ENCODE data around the gene LYL1. TPM values are rescaled to one million over a fixed set of nuclear protein-coding genes. Genes with fewer than 3 reads are reported as not detected.
"Not testable (repeated sequence)": the region's sequence is repeated elsewhere in the genome, so short reads cannot be mapped to it uniquely, and the experiment has no call there.

The LYL1 gene
- polyA plus RNA-seq (ENCODE audit: insufficient read length), result 2.8 TPM
- long read RNA-seq, donor 1, partial matches to known transcripts, result 0 of 3 reads
- long read RNA-seq, donor 1, other reads (novel, unspliced or antisense), result 0 of 3 reads
- long read RNA-seq, donor 2, transcript LYL1-201 (4 exons, 1,490 nt), result major isoform, 6 of 6 reads
- long read RNA-seq, donor 2, partial matches to known transcripts, result 0 of 6 reads
- long read RNA-seq, donor 2, other reads (novel, unspliced or antisense), result 0 of 6 reads
- long read RNA-seq, donor 3, partial matches to known transcripts, result 0 of 2 reads
- long read RNA-seq, donor 3, other reads (novel, unspliced or antisense), result 0 of 2 reads
- long read RNA-seq, donor 4, result 0 reads
- long read RNA-seq, donor 5, transcript LYL1-201 (4 exons, 1,490 nt), result major isoform, 5 of 5 reads
- long read RNA-seq, donor 5, partial matches to known transcripts, result 0 of 5 reads
- long read RNA-seq, donor 5, other reads (novel, unspliced or antisense), result 0 of 5 reads
- long read RNA-seq, donor 6, transcript LYL1-201 (4 exons, 1,490 nt), result major isoform, 5 of 7 reads
- long read RNA-seq, donor 6, partial matches to known transcripts, result 0 of 7 reads
- long read RNA-seq, donor 6, other reads (novel, unspliced or antisense), result 0 of 7 reads
- long read RNA-seq, donor 7, partial matches to known transcripts, result 0 of 4 reads
- long read RNA-seq, donor 7, other reads (novel, unspliced or antisense), result 0 of 4 reads
- long read RNA-seq, donor 8, partial matches to known transcripts, result 0 of 2 reads
- long read RNA-seq, donor 8, other reads (novel, unspliced or antisense), result 0 of 2 reads

DNA sequence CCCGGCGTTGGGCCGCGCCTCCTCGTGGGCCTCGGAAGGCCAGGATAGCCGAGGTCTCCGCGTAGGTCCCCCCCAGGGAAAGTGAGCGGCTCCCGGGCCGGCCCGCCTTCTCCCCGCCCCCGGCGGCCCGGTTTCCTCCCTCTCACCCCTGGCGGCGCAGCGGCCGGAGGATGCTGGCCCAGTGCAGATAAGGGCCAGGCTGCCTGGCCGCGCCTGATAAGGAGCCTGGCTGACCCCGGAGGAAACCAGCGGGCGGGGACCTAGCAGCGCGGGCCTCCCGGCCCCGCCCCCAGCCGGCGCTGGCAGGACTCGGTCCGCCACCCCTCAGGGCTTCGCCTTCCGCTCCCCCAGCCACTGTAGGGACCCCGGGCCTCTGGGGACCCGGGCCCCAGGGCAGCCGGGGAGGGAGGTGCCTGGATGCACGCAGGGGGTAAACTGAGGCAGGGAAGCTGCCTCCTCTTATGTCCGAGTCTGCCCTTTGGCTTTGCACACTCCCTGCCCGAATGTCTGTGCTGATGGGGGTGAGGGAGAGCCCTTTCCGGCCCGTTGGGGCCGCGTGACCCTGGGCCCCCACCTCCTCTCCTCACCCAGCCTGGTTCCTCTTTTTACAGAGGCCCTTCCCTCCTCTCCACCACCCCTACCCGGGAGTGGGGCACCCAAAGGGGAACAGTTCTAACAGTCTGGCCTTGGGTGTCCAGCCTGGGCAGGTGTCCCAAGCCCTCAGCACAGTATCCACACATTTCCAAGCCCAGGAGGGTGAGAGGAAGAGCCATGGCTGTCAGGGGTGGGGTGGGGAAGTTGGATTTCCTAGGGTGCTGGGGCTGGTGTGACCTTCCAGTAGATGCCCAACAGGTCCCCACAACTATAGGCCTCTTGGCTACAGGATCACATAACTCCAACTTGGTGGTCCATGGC is at the start of gene LYL1:
Gene LYL1 (minus strand): TSS at position 193 of the 915 bp plus-strand sequence. CDS start 1,687 bp downstream, outside the sequence.
- no peak for DNase-seq

DNA sequence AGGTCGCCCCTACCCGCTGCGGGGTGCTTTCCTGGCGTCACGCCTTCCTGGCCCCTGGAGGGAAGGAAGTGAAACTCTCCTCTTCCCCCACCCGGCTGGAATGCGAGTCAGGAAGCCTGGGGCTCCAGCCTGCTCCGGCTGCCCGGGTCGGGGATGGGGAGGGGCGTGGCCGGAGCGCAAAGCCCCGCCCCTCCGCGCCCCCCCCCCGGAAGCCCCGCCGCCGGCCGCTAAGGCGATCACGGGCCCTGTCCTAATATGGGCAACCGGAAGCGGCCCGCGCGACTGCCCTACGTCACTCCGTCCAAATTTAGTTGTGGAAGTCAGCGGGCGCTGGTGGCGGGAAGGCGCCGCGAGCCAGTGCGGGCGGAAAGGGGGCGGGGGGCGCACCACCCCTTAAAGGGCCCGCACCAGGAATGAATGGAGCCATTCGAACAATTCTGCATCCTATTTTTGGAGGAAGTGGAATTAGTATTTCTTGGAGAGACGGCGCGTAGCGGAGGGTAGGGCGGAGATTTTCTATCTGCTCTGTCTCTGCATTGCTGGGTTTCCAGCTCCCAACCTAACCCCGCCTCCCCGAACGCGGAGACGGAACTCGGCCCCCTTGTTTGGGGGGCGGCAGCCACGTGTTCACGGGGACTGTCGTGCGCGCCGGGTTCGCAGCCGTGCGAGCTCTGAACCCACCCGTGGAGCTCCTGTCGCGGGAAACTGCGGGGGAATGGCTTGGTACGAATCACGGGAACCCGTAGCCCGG is 49.1 kb upstream of the LYL1 start:
- DNase-seq, result peak; percentile 98

DNA sequence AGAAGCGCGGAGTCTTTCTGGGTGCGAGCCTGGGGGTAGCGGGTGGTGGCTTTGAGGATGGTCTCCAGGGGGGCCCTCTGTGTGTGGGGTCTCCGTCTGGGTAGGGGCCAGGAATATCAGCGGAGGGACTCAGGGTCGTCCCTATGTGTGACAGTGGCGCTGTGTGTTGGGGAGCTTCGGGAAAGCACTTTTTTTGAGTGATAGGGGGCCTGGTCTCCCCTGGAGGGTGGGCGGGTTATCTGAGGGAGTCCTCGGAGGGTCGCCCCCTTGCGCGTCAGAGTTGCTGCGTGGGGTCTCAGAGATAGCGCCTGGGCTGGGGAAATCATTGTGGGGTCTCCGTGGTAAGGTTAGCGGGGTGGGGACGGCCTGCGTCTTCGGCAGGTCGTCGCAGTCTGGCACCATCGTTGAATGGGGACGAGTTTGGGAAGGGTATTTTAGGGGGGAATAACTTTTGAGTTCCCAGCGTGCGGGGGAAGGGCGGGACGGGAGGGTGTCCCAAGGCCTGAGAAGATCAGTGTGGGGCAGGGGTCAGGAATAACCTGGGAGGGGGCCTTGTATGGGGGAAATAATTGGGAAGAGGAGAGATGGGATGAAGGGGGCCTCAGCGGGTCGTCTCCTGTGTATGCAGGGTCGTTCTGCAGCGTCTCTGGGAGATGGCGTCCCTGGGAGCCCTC is 48.4 kb upstream of the LYL1 start:
- peak; percentile 25 for DNase-seq

DNA sequence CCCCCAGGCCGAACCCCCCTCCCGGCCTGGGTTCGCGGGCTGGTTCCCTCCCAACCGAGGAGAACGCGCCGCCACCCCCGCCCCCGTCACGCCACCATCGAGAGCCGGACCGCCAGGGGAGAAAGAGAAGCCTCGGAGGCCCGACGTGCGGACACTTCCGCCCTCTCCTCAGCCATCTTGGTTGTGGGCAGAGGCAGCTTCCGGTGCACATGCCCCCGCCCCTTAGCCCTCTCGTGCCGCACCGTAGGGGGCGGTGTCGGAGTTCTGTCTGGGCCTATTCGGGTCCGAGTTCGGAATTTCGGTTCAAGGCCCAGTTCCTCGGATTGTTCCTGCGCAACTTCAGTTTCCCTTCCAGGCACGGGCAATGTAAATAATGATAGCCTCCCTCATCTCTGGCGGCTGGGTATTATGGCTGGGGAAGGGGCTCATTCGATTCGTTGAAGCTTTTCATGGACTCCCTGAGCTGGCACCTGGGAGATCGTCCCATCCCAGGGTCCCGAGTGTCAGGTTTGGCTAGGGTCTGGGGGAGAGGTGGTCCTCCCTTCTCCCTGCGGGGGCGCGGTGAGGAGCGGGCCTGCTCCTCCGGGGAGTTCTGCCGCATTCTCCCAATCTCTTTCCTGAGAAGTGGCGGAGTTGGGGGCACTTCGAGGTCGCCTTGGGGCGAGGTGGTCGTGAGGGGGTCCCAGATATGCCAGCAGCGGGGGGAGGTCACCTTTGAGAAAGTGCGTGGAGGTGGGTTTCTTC is 47.7 kb upstream of the LYL1 start, which contains the start of the genes IER2 and STX10:
Gene IER2 (plus strand): TSS at position 225 of the 744 bp plus-strand sequence. CDS start 2,776 bp downstream, outside the sequence.
Gene STX10 (minus strand): TSS at position 189 of the 744 bp plus-strand sequence. CDS start 202 bp downstream, outside the sequence.
- peak; percentile 92 for DNase-seq

DNA sequence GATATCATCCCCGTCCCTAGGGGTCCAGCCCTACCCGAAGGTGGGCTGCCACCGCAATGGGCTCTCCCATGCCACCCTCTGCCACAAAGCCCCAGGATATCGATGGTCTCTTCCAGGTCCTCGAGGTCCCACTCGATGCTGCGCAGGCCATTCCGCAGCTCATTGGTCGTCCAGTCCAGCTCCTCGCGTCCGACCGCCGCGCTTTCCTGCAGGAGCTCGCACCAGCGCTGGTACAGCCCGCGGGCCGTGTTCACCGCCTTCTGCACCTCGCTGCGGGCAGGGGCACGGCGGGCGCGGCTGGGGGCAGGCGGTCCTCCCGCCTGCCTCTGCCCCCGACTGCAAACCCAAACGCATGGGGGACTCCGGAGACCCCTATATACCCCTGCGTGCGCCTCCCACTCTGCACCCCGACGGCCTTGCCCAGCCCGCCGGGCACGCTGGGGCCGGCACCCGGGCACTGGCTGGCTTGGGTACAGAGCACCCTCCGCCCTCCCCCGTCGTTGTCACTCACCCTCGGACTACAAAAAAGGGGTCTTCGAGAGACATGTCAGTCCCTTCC is 47.0 kb upstream of the LYL1 start:
- peak; percentile 26 for DNase-seq

DNA sequence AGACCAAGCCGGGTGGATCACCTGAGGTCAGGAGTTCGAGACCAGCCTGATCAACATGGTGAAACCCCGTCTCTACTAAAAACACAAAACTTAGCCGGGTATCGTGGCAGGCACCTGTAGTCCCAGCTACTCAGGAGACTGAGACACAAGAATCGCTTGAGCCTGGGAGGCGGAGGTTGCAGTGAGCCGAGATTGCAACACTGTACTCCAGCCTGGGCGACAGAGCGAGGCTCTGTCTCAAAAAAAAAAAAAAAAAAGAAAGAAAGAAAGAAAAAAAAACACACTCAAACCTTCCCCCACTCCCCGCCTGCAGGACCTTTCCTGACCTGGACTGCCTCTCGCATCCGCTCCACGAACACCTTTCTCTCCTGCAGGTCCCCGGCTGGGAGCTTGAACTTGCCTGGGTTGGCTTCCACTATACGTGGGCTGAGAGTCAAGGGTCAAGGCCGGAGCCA is 46.5 kb upstream of the LYL1 start:
- DNase-seq, result not testable (repeated sequence)

DNA sequence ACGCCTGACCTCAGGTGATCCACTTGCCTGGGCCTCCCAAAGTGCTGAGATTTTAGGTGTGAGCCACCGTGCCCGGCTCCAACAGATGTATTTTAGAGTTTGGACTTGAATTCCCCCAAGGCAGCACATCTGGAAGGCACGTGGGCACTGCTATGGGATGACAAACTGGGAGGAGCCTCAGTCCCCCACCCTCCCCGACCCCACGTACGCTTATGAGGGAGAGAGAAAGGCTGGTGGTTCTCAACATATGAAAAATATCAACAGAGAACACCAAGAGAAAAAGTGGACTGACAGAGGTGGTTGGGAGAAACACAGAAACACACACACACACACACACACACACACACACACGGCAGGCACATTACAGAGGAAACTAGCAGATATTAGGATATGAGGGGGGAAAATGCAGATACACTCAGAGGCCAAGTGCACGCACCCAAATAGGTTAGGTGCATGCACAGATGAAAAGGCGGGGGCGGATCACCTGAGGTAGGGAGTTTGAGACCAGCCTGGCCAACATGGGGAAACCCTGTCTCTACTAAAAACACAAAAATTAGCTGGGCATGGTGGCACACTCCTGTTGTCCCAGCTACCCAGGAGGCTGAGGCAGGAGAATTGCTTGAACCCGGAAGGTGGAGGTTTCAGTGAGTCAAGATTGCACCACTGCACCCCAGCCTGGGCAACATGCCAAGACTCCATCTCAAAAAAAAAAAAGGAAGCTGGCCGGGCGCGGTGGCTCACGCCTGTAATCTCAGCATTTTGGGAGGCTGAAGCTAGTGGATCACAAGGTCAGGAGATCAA is 44.3 kb upstream of the LYL1 start:
- no peak for DNase-seq

DNA sequence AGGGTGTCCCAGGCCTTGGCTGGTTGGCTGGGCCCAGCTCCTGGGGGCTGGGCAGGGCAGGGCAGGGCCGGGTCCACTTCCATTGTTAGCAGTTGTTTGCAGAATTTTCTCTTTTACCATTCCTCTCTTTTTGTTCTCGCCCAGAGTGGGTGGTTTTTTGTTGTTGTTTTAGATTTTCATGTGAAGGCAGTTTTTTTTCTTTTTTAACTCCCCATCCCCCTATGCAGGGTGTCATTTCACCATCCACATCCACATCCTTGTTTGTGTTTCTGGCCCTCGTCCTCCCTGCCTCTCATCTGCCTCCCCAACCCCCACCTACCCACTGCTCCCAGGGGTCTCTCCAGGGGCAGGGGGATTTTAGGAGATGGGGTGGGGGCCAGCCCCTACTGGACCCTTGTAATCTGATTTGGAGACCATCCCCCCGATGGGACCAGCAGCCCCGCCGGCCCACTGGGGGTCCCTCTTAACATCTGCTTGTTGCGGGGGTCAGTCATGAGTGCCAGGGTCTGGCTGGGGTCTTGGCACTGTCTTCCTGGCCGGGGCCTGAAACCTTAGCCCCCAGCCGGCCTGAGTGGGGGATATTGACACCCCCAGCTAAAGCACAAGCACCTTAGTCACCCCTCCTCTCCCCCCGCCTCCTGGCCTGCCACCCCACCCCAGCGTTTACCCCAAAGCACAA is 37.1 kb upstream of the LYL1 start:
- DNase-seq, result no peak

DNA sequence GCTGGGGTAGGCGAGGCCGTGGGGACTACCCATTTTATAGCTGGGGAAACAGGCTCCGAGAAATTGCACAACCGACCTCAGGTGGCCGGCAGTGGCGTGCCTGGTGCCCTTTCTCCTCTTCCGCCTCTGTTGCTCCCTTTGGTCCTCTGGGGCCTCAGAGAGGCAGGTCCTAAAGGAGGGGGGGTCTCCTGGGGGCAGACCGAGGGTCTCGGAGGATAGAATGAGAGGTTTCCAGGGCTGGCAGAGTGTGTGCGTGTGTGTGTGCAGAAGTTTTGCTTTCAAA is 36.2 kb upstream of the LYL1 start:
- no peak for DNase-seq

DNA sequence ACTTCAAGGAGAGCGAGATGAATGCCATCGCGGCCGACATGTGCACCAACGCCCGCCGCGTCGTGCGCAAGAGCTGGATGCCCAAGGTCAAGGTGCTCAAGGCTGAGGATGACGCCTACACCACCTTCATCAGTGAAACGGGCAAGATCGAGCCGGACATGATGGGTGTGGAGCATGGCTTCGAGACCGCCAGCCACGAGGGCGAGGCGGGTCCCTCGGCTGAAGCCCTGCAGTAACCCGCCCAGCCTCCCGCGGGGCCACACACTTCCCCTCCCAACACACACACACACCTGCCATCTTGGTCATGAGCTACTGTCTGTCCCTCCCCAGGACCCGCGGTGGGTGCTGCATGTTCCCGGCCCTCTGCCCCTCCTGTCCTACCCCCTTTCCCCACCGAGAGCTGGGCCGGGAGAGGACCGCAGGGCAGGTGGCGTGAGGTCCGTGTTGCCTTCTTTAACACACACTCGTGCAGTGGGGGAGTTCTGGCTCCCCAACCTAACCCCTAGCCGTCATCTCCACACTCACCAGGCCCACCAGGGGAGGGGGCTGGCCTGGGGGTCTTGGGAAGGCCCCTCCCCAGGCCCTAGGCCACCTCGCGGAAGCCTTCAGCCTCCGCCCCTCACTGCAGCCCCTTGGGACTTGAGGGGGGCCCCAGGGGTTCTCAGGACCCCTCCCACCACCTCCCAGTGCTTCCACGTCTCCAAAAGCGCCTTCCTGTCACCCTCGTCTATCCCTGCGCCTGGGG is 35.7 kb upstream of the LYL1 start:
- no peak for DNase-seq

DNA sequence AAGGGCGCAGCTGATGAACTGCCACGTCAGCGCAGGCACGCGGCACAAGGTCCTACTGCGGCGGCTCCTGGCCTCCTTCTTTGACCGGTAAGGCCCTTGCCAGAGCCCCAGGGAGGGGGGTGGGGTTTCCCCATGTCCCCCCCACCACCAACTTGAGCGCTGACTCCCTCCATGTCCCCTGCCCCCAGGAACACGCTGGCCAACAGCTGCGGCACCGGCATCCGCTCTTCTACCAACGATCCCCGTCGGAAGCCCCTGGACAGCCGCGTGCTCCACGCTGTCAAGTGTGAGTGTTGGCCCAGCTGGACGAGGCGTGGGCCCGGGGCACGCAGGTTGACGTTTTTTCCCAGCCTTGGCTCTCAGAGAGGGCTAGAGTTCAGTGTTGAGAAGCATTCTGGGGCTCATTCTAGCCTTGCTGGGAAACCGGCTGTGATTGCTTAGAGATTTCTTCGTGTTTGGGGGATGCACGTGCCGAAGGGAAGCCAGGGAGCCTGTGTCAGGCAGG is 34.7 kb upstream of the LYL1 start:
- DNase-seq, result no peak

DNA sequence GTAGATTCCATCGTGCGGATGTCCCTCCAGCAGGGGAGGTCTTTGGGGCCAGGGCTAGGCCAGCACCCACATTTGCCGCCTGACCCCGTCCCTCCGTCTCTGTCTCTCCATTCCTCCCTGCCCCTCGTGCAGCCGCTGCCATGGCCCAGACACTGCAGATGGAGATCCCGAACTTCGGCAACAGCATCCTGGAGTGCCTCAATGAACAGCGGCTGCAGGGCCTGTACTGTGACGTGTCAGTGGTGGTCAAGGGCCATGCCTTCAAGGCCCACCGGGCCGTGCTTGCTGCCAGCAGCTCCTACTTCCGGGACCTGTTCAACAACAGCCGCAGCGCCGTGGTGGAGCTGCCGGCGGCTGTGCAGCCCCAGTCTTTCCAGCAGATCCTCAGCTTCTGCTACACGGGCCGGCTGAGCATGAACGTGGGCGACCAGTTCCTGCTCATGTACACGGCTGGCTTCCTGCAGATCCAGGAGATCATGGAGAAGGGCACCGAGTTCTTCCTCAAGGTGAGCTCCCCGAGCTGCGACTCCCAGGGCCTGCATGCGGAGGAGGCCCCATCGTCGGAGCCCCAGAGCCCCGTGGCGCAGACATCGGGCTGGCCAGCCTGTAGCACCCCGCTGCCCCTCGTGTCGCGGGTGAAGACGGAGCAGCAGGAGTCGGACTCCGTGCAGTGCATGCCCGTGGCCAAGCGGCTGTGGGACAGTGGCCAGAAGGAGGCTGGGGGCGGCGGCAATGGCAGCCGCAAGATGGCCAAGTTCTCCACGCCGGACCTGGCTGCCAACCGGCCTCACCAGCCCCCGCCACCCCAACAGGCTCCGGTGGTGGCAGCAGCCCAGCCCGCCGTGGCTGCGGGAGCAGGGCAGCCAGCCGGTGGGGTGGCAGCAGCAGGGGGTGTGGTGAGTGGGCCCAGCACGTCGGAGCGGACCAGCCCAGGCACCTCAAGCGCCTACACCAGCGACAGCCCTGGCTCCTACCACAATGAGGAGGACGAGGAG is 32.7 kb upstream of the LYL1 start:
- no peak for DNase-seq

DNA sequence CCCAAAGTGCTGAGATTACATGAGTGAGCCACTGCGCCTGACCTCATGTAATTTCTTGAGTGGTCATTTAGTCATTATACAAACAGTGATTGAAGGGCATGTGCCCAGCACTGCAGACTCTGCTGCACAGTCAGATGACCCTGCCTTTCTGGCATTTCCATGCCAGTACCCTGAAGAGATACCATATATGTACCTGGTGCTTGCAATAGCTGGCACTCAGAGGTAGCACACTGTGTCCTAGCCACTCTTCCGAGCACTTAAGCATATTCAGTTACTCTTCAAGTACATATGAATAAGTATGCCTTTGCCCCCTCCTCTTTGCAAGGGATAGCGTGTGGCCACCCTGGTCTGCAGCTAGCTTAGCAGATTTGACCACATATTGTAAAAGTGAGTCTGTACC is 32.0 kb upstream of the LYL1 start:
- no peak for DNase-seq

DNA sequence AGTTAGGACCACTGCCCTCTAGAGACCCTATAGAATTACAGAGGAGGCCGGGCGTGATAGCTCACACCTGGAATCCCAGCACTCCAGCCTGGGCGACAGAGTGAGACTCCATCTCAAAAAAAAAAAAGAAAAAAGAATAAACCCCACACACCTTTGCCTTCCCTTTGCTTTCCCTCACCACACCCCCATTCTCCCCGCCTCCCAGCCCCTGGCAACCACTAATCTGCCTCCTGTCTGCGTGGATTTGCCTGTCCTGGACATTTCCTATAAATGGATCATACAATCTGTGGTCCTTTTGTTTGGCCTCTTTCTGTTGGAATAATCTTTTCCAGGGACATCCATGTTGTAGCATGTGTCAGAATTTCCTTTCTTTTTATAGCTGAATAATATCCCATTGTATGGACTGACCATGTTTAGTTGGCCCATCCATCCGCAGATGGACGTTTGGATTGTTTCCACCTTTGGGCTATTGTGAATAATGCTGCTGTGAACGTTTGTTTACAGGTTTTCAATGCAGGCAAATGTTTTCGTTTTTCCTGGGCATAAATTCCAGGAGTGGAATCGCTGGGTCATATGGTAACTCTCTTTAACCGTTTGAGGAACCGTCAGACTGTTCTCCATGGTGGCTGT is 30.7 kb upstream of the LYL1 start:
- DNase-seq, result no peak

DNA sequence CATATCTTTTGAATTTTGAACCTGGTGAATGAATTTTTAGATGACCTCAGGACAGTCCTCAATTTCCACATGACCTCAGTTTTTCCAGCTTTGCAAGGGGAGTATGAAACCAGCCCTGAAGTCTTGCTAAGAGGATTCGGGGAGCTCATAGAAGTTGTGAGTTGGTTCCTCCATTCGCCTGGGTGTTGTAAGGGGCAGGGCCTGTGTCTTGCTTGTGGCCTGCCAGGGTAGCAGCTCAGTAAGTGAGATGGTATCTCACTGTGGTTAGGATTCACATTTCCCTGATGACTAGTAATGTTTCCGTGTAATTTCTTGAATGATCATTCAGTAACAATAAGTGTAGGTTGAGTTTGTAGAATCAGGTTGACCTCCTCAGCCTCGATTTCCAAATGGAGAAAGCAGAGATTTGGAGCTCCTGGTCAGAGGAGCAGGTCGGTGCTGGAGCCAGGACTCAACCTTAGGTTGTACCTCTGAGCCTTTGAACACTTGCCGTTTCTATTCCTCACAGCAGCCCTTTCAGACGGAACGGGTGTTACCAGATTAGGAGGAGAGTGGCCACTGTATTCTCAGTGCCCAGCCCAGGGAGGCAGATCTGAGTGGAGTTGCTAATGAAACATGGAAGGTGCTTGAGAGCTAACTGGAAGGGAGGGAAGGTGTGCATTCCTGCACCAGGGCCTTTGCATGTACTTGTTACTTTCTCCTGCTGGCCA is 30.0 kb upstream of the LYL1 start:
- no peak for DNase-seq
